HepG2 (cell line): ENCODE data around the gene HMBS. TPM values are rescaled to one million over a fixed set of nuclear protein-coding genes. Genes with fewer than 3 reads are reported as not detected.

Experiments
- CBX2 ChIP-seq, 2 experiments: fragments of 200-600 bp in 1 of 2; sonication (generic); formaldehyde crosslinking in 1 of 2; IDR thresholded peaks; 2 replicates each; pipeline versions ENCODE4 v1.7.0 to v1.8.1; 2018 to 2022; ENCODE audit warnings: low read depth in 2 of 2, low read length in 1 of 2, mild to moderate bottlenecking in 1 of 2, missing genetic modification reagents in 1 of 2
- CHD2 ChIP-seq: IDR thresholded peaks from 2 replicates; pipeline ENCODE4 v1.6.1; 2011; ENCODE audit warnings: low read depth, low read length, improper control_type of control experiment
- CREB1 ChIP-seq, 2 experiments: fragments of 450-650 bp in 1 of 2; IDR thresholded peaks; 2 replicates each; pipeline ENCODE4 v1.6.1; 2016 to 2017; ENCODE audit warnings: control low read depth in 1 of 2, mild to moderate bottlenecking in 1 of 2, missing compliant biosample characterization in 1 of 2, missing genetic modification characterization in 1 of 2
- HMG20A ChIP-seq: IDR thresholded peaks from 2 replicates; pipeline ENCODE4 v1.6.1; 2016; ENCODE audit warnings: borderline replicate concordance
- KDM1A ChIP-seq: IDR thresholded peaks from 2 replicates; pipeline ENCODE4 v1.6.1; 2016; ENCODE audit warnings: missing compliant biosample characterization
- KLF9 ChIP-seq: IDR thresholded peaks from 2 replicates; pipeline ENCODE4 v1.6.1; 2016; ENCODE audit warnings: low read depth
- NFKB2 ChIP-seq: sonication (generic); formaldehyde crosslinking; IDR thresholded peaks from 2 replicates; pipeline ENCODE4 v1.4.0; 2020; ENCODE audit warnings: missing genetic modification reagents, borderline replicate concordance
- PITX1 ChIP-seq: sonication (generic); formaldehyde crosslinking; IDR thresholded peaks from 2 replicates; pipeline ENCODE4 v1.5.1; 2020; ENCODE audit warnings: mild to moderate bottlenecking, missing genetic modification reagents
- SALL1 ChIP-seq: sonication (generic); formaldehyde crosslinking; IDR thresholded peaks from 2 replicates; pipeline ENCODE4 v1.8.0; 2022; ENCODE audit warnings: mild to moderate bottlenecking, missing genetic modification reagents
- SOX13 ChIP-seq, 3 experiments: fragments of 450-650 bp in 1 of 3; sonication (generic) in 1 of 3; formaldehyde crosslinking in 1 of 3; IDR thresholded peaks in 2 of 3; conservative IDR thresholded peaks in 1 of 3; 2 replicates each; pipeline versions ENCODE4 v1.5.0 to v1.6.1; 2016 to 2020; ENCODE audit warnings: antibody characterized with exemption in 1 of 3, mild to moderate bottlenecking in 1 of 3, missing compliant biosample characterization in 1 of 3, missing genetic modification reagents in 1 of 3, moderate library complexity in 1 of 3
- SOX5 ChIP-seq: IDR thresholded peaks from 2 replicates; pipeline ENCODE4 v1.6.1; 2016; ENCODE audit warnings: borderline replicate concordance
- ZNF44 ChIP-seq: sonication (generic); formaldehyde crosslinking; IDR thresholded peaks from 2 replicates; pipeline ENCODE4 v1.5.1; 2020; ENCODE audit warnings: mild to moderate bottlenecking, missing genetic modification reagents
- ZZZ3 ChIP-seq: sonication (generic); formaldehyde crosslinking; IDR thresholded peaks from 2 replicates; pipeline ENCODE4 v1.4.0; 2020; ENCODE audit warnings: missing genetic modification reagents, mild to moderate bottlenecking, borderline replicate concordance
- polyA plus RNA-seq, 8 experiments: library from polyadenylated mRNA; depleted of rRNA in 3 of 8; stranded (reverse) in 7 of 8; unstranded in 1 of 8; fragments of >200 nt; fragmentation: Illumina TruSeq in 4 of 8; extraction: Trizol in 4 of 8; gene quantifications; 2 replicates each; pipeline versions ENCODE4 v1.2.1 to v1.2.3, GENCODE V29; 2011 to 2016; ENCODE audit warnings: low read depth in 4 of 8, missing spikeins in 1 of 8, mixed read lengths in 1 of 8; ENCODE audit not compliant: insufficient read depth in 1 of 8
- total RNA-seq, 5 experiments: library from RNA; depleted of rRNA; stranded (reverse); fragments of >200 nt; fragmentation: Illumina TruSeq; extraction: Trizol; gene quantifications; 2 replicates each; pipeline ENCODE4 v1.2.3, GENCODE V29; 2016; ENCODE audit warnings: low read depth in 1 of 5
- TF ChIP-seq, protein P1 (sequence below): sonication (generic); formaldehyde crosslinking; IDR thresholded peaks from 2 replicates; pipeline ENCODE4 v1.4.0; 2020; ENCODE audit warnings: missing genetic modification reagents
- TF ChIP-seq, protein P2 (sequence below): sonication (generic); formaldehyde crosslinking; IDR thresholded peaks from 2 replicates; pipeline ENCODE4 v1.8.1; 2023; ENCODE audit warnings: mild to moderate bottlenecking, missing genetic modification reagents
- TF ChIP-seq, protein P3 (sequence below): IDR thresholded peaks from 2 replicates; pipeline ENCODE4 v1.6.1; 2016; ENCODE audit warnings: low read depth, borderline replicate concordance
- TF ChIP-seq, protein P4 (sequence below): IDR thresholded peaks from 2 replicates; pipeline ENCODE4 v1.6.1; 2016; ENCODE audit warnings: low read depth, missing genetic modification reagents, missing compliant biosample characterization
- TF ChIP-seq, protein P5 (sequence below): sonication (generic); formaldehyde crosslinking; IDR thresholded peaks from 2 replicates; pipeline ENCODE4 v1.5.1; 2020; ENCODE audit warnings: missing genetic modification reagents, mild to moderate bottlenecking, borderline replicate concordance

HMBS gene
- total and polyA plus RNA-seq, 2 of the 13 experiments (the other 11 are each of a cell fraction or from before 2014, with no cell fraction given), result 9.4 to 46.9 TPM

DNA sequence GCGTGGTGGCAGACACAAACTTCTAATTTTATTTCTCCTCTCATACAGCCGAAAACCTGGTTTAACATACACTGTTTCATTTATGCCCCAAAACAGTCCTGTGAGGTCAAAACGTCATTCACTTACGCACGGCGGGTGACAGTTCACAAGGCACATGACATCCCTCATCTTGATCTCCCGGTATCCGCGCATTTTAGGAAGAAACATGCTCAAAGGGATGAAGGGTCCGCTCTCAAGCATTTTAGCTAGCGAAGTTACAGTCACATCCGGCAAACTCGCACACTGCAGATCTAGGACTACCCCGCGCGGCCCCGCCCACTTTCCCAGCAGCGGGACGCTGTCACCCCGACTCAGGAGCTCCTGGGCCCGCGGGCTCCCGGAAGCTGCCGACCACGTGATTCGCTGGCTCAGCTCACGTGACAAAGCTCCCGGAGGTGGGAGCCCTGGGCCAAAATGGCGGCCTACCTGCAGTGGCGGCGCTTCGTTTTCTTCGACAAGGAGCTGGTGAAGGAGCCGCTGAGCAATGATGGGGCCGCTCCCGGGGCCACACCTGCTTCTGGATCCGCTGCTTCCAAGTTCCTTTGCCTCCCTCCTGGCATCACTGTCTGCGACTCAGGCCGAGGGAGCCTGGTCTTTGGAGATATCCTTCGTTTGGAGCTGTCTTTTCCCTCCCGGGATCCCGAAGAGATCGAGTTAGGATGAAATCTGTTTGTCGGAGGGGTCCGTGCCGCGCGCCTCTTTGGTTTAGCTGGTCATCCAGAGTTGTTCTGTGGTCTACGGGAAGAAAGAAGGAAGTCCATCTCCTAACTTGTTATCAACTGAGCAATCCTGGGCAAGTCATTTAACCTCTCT lies 17.1 kb upstream of the HMBS start, which contains the start of gene VPS11 (continued):
- no peak for TF ChIP-seq CHD2
- TF ChIP-seq KLF9, result peak; percentile 66; the same call in 1 of the 2 replicates
- no peak for TF ChIP-seq ZNF44 (CRISPR knock-in tag)
- TF ChIP-seq SOX13 (IDR thresholded peaks at IDR 0.05), result 0 out of 2 replicates have a peak, but pooled peaks have one; percentile 9
- TF ChIP-seq SOX13 (CRISPR knock-in tag; conservative IDR thresholded peaks at IDR 0.05 in 1 of 2, IDR thresholded peaks at IDR 0.05 in 1 of 2), result peak in 1 of 2 experiments; percentile 45; a peak in 2 of 4 replicates
- peak; percentile 62; the same call in 1 of the 2 replicates for TF ChIP-seq PITX1
- TF ChIP-seq CBX2 (IDR thresholded peaks at IDR 0.05; ENCODE audit: low read depth, low read length), result no peak
- TF ChIP-seq CBX2 (CRISPR knock-in tag; IDR thresholded peaks at IDR 0.05; ENCODE audit: low read depth), result no peak
- TF ChIP-seq HMG20A (CRISPR knock-in tag), result no peak
- no peak for TF ChIP-seq KDM1A (CRISPR knock-in tag)
- TF ChIP-seq, protein P1, sequence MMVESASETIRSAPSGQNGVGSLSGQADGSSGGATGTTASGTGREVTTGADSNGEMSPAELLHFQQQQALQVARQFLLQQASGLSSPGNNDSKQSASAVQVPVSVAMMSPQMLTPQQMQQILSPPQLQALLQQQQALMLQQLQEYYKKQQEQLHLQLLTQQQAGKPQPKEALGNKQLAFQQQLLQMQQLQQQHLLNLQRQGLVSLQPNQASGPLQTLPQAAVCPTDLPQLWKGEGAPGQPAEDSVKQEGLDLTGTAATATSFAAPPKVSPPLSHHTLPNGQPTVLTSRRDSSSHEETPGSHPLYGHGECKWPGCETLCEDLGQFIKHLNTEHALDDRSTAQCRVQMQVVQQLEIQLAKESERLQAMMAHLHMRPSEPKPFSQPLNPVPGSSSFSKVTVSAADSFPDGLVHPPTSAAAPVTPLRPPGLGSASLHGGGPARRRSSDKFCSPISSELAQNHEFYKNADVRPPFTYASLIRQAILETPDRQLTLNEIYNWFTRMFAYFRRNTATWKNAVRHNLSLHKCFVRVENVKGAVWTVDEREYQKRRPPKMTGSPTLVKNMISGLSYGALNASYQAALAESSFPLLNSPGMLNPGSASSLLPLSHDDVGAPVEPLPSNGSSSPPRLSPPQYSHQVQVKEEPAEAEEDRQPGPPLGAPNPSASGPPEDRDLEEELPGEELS (CRISPR knock-in tag), result 0 out of 2 replicates have a peak, but pooled peaks have one; percentile 14
- TF ChIP-seq NFKB2 (CRISPR knock-in tag), result peak; percentile 38; the same call in 1 of the 2 replicates
- TF ChIP-seq, protein P2, sequence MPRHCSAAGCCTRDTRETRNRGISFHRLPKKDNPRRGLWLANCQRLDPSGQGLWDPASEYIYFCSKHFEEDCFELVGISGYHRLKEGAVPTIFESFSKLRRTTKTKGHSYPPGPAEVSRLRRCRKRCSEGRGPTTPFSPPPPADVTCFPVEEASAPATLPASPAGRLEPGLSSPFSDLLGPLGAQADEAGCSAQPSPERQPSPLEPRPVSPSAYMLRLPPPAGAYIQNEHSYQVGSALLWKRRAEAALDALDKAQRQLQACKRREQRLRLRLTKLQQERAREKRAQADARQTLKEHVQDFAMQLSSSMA (CRISPR knock-in tag), result no peak
- peak; percentile 67; the same call in 1 of the 2 replicates for TF ChIP-seq SALL1 (CRISPR knock-in tag)
- TF ChIP-seq, protein P3, sequence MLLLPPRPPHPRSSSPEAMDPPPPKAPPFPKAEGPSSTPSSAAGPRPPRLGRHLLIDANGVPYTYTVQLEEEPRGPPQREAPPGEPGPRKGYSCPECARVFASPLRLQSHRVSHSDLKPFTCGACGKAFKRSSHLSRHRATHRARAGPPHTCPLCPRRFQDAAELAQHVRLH, result peak; percentile 30
- TF ChIP-seq ZZZ3, result 0 out of 2 replicates have a peak, but pooled peaks have one; percentile 19
- TF ChIP-seq CREB1 (IDR thresholded peaks at IDR 0.05), result peak; percentile 50; the same call in 1 of the 2 replicates
- TF ChIP-seq CREB1 (CRISPR knock-in tag; IDR thresholded peaks at IDR 0.05), result peak; percentile 70
- TF ChIP-seq, protein P4, sequence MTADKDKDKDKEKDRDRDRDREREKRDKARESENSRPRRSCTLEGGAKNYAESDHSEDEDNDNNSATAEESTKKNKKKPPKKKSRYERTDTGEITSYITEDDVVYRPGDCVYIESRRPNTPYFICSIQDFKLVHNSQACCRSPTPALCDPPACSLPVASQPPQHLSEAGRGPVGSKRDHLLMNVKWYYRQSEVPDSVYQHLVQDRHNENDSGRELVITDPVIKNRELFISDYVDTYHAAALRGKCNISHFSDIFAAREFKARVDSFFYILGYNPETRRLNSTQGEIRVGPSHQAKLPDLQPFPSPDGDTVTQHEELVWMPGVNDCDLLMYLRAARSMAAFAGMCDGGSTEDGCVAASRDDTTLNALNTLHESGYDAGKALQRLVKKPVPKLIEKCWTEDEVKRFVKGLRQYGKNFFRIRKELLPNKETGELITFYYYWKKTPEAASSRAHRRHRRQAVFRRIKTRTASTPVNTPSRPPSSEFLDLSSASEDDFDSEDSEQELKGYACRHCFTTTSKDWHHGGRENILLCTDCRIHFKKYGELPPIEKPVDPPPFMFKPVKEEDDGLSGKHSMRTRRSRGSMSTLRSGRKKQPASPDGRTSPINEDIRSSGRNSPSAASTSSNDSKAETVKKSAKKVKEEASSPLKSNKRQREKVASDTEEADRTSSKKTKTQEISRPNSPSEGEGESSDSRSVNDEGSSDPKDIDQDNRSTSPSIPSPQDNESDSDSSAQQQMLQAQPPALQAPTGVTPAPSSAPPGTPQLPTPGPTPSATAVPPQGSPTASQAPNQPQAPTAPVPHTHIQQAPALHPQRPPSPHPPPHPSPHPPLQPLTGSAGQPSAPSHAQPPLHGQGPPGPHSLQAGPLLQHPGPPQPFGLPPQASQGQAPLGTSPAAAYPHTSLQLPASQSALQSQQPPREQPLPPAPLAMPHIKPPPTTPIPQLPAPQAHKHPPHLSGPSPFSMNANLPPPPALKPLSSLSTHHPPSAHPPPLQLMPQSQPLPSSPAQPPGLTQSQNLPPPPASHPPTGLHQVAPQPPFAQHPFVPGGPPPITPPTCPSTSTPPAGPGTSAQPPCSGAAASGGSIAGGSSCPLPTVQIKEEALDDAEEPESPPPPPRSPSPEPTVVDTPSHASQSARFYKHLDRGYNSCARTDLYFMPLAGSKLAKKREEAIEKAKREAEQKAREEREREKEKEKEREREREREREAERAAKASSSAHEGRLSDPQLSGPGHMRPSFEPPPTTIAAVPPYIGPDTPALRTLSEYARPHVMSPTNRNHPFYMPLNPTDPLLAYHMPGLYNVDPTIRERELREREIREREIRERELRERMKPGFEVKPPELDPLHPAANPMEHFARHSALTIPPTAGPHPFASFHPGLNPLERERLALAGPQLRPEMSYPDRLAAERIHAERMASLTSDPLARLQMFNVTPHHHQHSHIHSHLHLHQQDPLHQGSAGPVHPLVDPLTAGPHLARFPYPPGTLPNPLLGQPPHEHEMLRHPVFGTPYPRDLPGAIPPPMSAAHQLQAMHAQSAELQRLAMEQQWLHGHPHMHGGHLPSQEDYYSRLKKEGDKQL (CRISPR knock-in tag), result 0 out of 2 replicates have a peak, but pooled peaks have one; percentile 39
- TF ChIP-seq, protein P5, sequence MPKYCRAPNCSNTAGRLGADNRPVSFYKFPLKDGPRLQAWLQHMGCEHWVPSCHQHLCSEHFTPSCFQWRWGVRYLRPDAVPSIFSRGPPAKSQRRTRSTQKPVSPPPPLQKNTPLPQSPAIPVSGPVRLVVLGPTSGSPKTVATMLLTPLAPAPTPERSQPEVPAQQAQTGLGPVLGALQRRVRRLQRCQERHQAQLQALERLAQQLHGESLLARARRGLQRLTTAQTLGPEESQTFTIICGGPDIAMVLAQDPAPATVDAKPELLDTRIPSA (CRISPR knock-in tag), result no peak
- TF ChIP-seq SOX5 (CRISPR knock-in tag), result peak; percentile 48; the same call in 1 of the 2 replicates
